ENCODE results near the gene SPATA31D1.

The SPATA31D1 gene

DNA sequence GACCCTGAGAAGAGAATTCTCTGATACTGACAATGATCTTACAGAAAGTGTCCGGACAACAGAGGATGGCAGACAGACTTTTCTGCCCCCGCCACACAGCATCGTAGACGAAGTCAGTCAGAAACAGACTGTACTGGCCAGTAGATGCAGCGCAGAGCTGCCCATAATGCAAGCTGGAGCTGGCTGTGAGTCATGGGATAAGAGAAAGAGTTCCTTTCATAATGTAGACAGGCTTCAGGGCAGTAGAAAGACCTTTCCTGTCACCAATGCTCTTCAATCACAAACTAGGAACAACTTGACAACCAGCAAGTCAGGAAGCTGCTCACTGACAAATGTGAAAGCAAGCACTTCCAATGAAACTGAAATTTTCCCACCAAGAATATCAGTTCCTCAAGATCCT, 5.1 kb downstream of the SPATA31D1 start:
- Histone ChIP-seq H3K4me3 (IDR thresholded peaks at IDR 0.05; ENCODE audit: insufficient read depth, low read depth, low read length) (no peak overlapping the region), H2AFZ (ENCODE audit: low read depth) (no peak overlapping the region), H4K20me1 (ENCODE audit: insufficient read depth) (no peaks in the 10 kb centered on the region), H3K79me2 (ENCODE audit: insufficient read depth, low read depth) (no peaks in the 10 kb centered on the region), H3K27ac (no peak overlapping the region), H3K36me3 (ENCODE audit: insufficient read depth) (no peaks in the 10 kb centered on the region), H3K4me2 (no peak overlapping the region), H3K27me3 (ENCODE audit: insufficient read depth, low read depth) (no peaks in the 10 kb centered on the region), H3K4me1 (ENCODE audit: low read depth, poor library complexity, severe bottlenecking) (no peaks in the 10 kb centered on the region), H3K9ac (no peak overlapping the region)
- TF ChIP-seq CTCF (conservative IDR thresholded peaks at IDR 0.05; ENCODE audit: low read depth, low read length), result no peak

DNA sequence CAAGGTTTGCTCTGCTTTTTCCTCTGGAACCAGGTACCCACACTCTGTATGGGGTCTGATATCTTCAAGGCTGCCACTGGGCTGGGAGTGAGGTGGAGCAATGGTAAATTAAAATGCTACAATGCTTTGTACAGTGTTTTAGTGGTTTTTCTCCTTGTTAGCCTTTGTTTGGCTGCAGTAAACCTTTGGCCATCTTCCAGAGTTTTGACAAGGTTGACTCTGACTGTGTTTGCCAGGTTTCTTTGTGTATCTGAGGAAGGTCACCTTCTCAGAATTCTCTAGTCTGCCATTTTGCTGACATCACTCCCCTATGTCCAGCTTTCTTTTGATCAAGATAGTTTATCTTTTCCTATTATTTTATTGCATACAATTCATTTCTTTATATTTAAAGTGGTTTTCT, 11.2 kb downstream of the SPATA31D1 start:
- Histone ChIP-seq H3K79me2 (ENCODE audit: insufficient read depth, low read depth) (no peaks in the 10 kb centered on the region), H3K4me3 (IDR thresholded peaks at IDR 0.05; ENCODE audit: insufficient read depth, low read depth, low read length) (no peak overlapping the region), H3K9ac (no peak overlapping the region)

GRCh38 chr9:82010711-82011110, 22.1 kb downstream of the SPATA31D1 start:
- no peak overlapping the region for H3K4me3 ChIP-seq (IDR thresholded peaks at IDR 0.05; ENCODE audit: insufficient read depth, low read depth, low read length)
- no peaks in the 10 kb centered on the region for H3K4me1 ChIP-seq (ENCODE audit: low read depth, poor library complexity, severe bottlenecking)
- no peaks in the 10 kb centered on the region for H3K79me2 ChIP-seq (ENCODE audit: insufficient read depth, low read depth)
- H4K20me1 ChIP-seq (ENCODE audit: insufficient read depth), result no peaks in the 10 kb centered on the region
- H3K27me3 ChIP-seq (ENCODE audit: insufficient read depth, low read depth), result no peaks in the 10 kb centered on the region
- H3K36me3 ChIP-seq (ENCODE audit: insufficient read depth), result no peaks in the 10 kb centered on the region
- H3K27ac ChIP-seq, result no peak overlapping the region
- H2AFZ ChIP-seq (ENCODE audit: low read depth), result no peak overlapping the region
- no peak overlapping the region for H3K9ac ChIP-seq
- no peak for TF ChIP-seq CTCF (conservative IDR thresholded peaks at IDR 0.05; ENCODE audit: low read depth, low read length)
- no peak overlapping the region for H3K4me2 ChIP-seq

More for the DNA sequence above, 11.2 kb downstream of the SPATA31D1 start:
- no peak overlapping the region for H3K4me2 ChIP-seq
- no peaks in the 10 kb centered on the region for H3K27me3 ChIP-seq (ENCODE audit: insufficient read depth, low read depth)
- H2AFZ ChIP-seq (ENCODE audit: low read depth), result no peak overlapping the region
- H4K20me1 ChIP-seq (ENCODE audit: insufficient read depth), result no peaks in the 10 kb centered on the region
- no peaks in the 10 kb centered on the region for H3K36me3 ChIP-seq (ENCODE audit: insufficient read depth)
- no peaks in the 10 kb centered on the region for H3K4me1 ChIP-seq (ENCODE audit: low read depth, poor library complexity, severe bottlenecking)
- H3K27ac ChIP-seq, result no peak overlapping the region
- no peak for TF ChIP-seq CTCF (conservative IDR thresholded peaks at IDR 0.05; ENCODE audit: low read depth, low read length)

DNA sequence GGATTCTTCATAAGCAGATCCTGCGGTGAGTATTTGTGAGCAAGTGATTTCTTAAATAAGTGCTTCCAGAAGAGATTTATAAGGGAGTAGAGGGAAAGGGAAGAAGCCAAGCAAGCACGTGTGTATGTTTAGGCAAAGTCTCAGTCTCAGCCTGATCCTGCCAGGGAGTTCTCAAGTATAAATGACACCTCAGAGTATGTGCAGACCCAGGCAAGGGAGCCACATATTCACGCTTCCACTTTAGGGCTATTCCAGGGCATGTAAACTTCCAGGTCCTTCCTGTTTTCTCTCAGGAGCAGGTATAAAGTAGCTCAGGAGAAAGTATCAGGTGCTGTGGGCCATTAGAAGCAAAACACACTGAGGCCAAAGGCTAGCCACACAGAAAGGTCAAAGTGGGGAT, 22.6 kb downstream of the SPATA31D1 start:
- Histone ChIP-seq H3K4me2 (no peak overlapping the region), H3K79me2 (ENCODE audit: insufficient read depth, low read depth) (no peaks in the 10 kb centered on the region), H3K4me3 (IDR thresholded peaks at IDR 0.05; ENCODE audit: insufficient read depth, low read depth, low read length) (no peak overlapping the region), H4K20me1 (ENCODE audit: insufficient read depth) (no peaks in the 10 kb centered on the region), H3K27ac (no peak overlapping the region), H3K9ac (no peak overlapping the region), H3K4me1 (ENCODE audit: low read depth, poor library complexity, severe bottlenecking) (no peaks in the 10 kb centered on the region), H3K27me3 (ENCODE audit: insufficient read depth, low read depth) (no peaks in the 10 kb centered on the region), H2AFZ (ENCODE audit: low read depth) (no peak overlapping the region), H3K36me3 (ENCODE audit: insufficient read depth) (no peaks in the 10 kb centered on the region)
- TF ChIP-seq CTCF (conservative IDR thresholded peaks at IDR 0.05; ENCODE audit: low read depth, low read length), result no peak

All from KMS-11 (cell line).